Effector memory CD4-positive, alpha-beta T cell (primary cell): ENCODE data around the gene SLAMF1.
A peak's percentile ranks its signal among the peaks of the same experiment; 100 is the strongest.

Experiments
- DNase-seq, 3 donors: peaks; one replicate each; pipeline ENCODE4 v3.0.0-alpha.2; 2020
- H3K27ac ChIP-seq: 2 replicates; pipeline ENCODE4 v1.7.0; 2013; ENCODE audit warnings: mild to moderate bottlenecking, low read length, moderate library complexity; ENCODE audit not compliant: insufficient read depth, poor library complexity, severe bottlenecking
- H3K27me3 ChIP-seq: replicated peaks from 2 replicates; pipeline ENCODE4 v1.7.0; 2013; ENCODE audit warnings: mild to moderate bottlenecking, low read length; ENCODE audit not compliant: insufficient read depth, control insufficient read depth, poor library complexity, severe bottlenecking
- H3K36me3 ChIP-seq: 2 replicates; pipeline ENCODE4 v1.7.0; 2013; ENCODE audit warnings: mild to moderate bottlenecking, low read length, moderate library complexity; ENCODE audit not compliant: control insufficient read depth, insufficient read depth
- H3K4me1 ChIP-seq: 2 replicates; pipeline ENCODE4 v1.7.0; 2013; ENCODE audit warnings: low read length, mild to moderate bottlenecking; ENCODE audit not compliant: control insufficient read depth, insufficient read depth, poor library complexity, severe bottlenecking
- H3K4me3 ChIP-seq: 2 replicates; pipeline ENCODE4 v1.7.0; 2013; ENCODE audit warnings: low read length, low read depth, mild to moderate bottlenecking; ENCODE audit not compliant: insufficient read depth, poor library complexity, severe bottlenecking
- H3K9me3 ChIP-seq: 2 replicates; pipeline ENCODE4 v1.7.0; 2013; ENCODE audit warnings: mild to moderate bottlenecking, low read length, moderate library complexity; ENCODE audit not compliant: control insufficient read depth

The SLAMF1 gene

GRCh38 chr1:160665330-160666078 lies 18.7 kb upstream of the SLAMF1 start:
- H3K27ac ChIP-seq: peak overlapping the region; percentile 64
- H3K36me3 ChIP-seq: no peaks in the 10 kb centered on the region
- peak overlapping the region; percentile 27 for H3K4me3 ChIP-seq
- DNase-seq: peak in 1 of 3 donors; percentile 22
- no peaks in the 10 kb centered on the region for H3K9me3 ChIP-seq
- H3K27me3 ChIP-seq: no peaks in the 10 kb centered on the region
- peaks cover 35% of the 10 kb centered on the region for H3K4me1 ChIP-seq

DNA sequence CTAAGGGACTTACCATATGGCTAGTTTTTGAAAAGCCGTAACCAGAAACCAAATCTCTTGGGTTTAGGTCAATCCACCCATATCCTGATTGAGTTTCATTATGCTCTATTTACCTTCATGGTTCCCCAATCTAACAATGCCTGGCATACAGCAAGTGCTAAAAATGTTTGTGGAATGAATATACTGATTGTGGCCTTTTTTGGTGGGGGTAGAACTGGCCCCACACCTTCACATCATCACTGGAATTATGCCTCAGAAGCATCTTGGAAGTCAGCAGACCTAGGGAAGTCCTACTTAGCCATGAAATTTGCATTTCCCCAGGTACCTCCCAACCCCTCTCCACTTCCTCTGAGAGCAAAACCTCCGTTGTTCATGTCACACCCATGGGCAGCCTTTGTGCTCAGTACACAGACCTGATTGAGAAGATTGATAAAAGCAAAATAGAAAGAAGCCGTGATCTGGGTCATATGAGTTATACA lies 17.8 kb upstream of the SLAMF1 start:
- Histone ChIP-seq H3K4me3 (peak overlapping the region; percentile 27), H3K36me3 (no peaks in the 10 kb centered on the region), H3K4me1 (peaks cover 35% of the 10 kb centered on the region), H3K9me3 (no peaks in the 10 kb centered on the region), H3K27ac (peak overlapping the region; percentile 64), H3K27me3 (no peaks in the 10 kb centered on the region)
- DNase-seq: peak in 2 of 3 donors; percentile 27 to 40

DNA sequence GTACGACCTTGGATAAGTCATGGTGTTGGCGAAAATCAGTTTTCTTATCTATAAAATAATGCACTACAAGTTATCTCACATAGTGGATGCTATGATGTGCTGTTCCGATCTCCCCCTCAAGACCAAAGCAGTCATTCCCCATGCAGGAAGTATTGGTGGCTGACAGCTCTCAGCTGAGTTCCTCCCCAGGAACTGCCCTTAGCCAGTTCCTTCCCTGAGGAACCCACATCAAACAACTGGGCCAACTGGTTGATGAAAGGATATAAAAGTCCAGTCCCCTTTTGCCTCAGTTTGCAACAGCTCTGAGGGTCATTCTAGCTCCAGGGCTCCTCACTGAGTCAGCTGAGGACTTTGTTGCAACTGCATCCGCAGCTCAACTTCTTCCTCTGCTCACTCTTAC lies 16.1 kb upstream of the SLAMF1 start:
- Histone ChIP-seq H3K36me3 (no peaks in the 10 kb centered on the region), H3K9me3 (no peaks in the 10 kb centered on the region), H3K27ac (no peak overlapping the region), H3K4me1 (peaks cover 38% of the 10 kb centered on the region), H3K4me3 (no peak overlapping the region), H3K27me3 (no peaks in the 10 kb centered on the region)
- no peak for DNase-seq

DNA sequence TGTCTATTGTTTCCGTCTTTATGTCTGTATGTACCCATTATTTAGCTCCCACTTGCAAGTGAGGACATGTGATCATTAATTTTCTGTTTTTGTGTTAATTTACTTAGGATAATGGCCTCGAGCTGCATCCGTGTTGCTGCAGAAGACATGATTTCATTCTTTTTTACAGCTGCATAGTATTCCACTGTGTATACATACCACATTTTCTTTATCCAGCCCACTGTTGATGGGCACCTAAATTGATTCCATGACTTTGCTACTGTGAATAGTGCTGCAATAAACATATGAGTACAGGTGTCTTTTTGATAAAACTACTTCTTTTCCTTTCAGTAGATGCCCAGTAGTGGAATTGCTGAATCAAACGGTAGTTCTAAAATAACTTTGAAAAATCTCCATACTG lies 12.7 kb upstream of the SLAMF1 start:
- Histone ChIP-seq H3K27me3 (no peaks in the 10 kb centered on the region), H3K9me3 (no peaks in the 10 kb centered on the region), H3K36me3 (no peaks in the 10 kb centered on the region), H3K4me3 (no peak overlapping the region), H3K4me1 (peaks cover 20% of the 10 kb centered on the region), H3K27ac (no peak overlapping the region)
- DNase-seq: no peak

- Histone ChIP-seq H3K27me3 (no peaks in the 10 kb centered on the region), H3K9me3 (no peaks in the 10 kb centered on the region), H3K4me3 (no peak overlapping the region), H3K27ac (no peak overlapping the region), H3K36me3 (no peaks in the 10 kb centered on the region), H3K4me1 (peaks cover 13% of the 10 kb centered on the region)
- no peak for DNase-seq
These were observed 12.0 kb upstream of the SLAMF1 start for GRCh38 chr1:160658814-160659193.

- H3K4me1 ChIP-seq: peaks cover 12% of the 10 kb centered on the region
- H3K27ac ChIP-seq: no peak overlapping the region
- H3K36me3 ChIP-seq: no peaks in the 10 kb centered on the region
- H3K9me3 ChIP-seq: no peaks in the 10 kb centered on the region
- no peak overlapping the region for H3K4me3 ChIP-seq
- DNase-seq: no peak
- no peaks in the 10 kb centered on the region for H3K27me3 ChIP-seq
These were observed 11.4 kb upstream of the SLAMF1 start for GRCh38 chr1:160658162-160658813.

DNA sequence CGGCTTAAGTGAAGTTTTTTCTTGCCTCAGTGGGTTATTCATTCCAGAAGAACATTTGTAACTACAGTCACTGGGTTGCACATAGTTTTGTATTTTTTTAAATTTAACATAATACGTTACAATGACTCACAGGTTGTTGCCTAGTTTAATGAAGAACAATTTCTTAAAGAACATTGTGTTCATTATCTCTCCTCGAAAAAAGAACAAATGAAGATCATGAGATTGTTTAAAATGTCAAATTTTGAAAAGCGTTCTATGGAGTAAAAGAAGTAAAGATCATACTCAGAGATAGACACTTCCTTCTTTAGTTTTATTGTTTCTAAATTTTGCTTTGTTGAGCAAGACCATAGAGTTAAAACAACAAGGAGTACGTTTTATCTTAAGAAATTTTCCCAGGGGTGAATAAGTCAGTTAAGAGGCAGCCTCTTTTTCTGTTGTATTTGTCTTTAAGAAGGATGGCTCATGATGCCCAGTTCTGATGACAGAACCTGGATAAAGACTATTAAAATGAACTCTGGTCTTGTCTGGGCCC lies 10.5 kb upstream of the SLAMF1 start:
- H3K27me3 ChIP-seq: no peaks in the 10 kb centered on the region
- H3K27ac ChIP-seq: no peak overlapping the region
- peaks cover 4% of the 10 kb centered on the region for H3K4me1 ChIP-seq
- H3K9me3 ChIP-seq: no peaks in the 10 kb centered on the region
- no peaks in the 10 kb centered on the region for H3K36me3 ChIP-seq
- H3K4me3 ChIP-seq: no peak overlapping the region
- DNase-seq: no peak

- H3K4me3 ChIP-seq: no peak overlapping the region
- DNase-seq: no peak
- no peaks in the 10 kb centered on the region for H3K36me3 ChIP-seq
- H3K27me3 ChIP-seq: no peaks in the 10 kb centered on the region
- H3K4me1 ChIP-seq: peaks cover 3% of the 10 kb centered on the region
- no peak overlapping the region for H3K27ac ChIP-seq
- H3K9me3 ChIP-seq: no peaks in the 10 kb centered on the region
These were observed 9.9 kb upstream of the SLAMF1 start for GRCh38 chr1:160656737-160657136.

- H3K36me3 ChIP-seq: no peaks in the 10 kb centered on the region
- H3K27me3 ChIP-seq: no peaks in the 10 kb centered on the region
- H3K27ac ChIP-seq: no peak overlapping the region
- no peaks in the 10 kb centered on the region for H3K9me3 ChIP-seq
- no peaks in the 10 kb centered on the region for H3K4me1 ChIP-seq
- no peak for DNase-seq
- H3K4me3 ChIP-seq: no peak overlapping the region
These were observed 6.8 kb upstream of the SLAMF1 start for GRCh38 chr1:160653620-160654016.

DNA sequence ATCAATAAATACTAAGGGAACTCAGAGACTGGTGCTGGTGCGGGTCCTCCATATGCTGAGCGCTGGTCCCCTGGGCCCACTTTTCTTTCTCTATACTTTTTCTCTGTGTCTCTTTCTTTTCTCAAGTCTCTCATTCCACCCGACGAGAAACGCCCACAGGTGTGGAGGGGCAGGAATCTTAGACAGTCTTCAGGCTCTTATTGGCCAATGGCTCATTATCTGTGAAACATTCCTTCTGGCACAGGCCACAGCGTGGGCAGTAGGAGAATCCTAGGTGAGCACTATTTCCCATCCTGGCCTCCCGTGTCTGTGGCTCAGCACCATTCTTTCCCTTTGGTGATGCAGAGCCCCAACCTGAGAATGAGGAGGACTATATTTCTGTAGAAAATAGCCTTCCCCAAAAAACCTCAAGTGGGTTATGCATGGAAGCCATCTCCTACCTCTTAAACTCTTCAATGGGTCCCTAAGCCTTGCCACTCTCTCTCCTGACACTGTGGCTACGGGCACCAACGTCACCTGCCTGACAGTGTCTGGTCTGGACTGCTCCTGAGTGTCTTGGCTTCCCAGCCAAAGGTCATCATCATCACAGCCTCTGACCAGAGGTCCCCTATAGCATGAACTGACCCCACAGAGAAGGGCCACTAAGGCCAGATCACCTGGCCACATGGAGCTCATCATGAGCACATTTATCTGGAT lies 6.2 kb upstream of the SLAMF1 start:
- Histone ChIP-seq H3K27ac (no peak overlapping the region), H3K27me3 (no peaks in the 10 kb centered on the region), H3K4me1 (peaks cover 2% of the 10 kb centered on the region)

More for the DNA sequence above, 6.2 kb upstream of the SLAMF1 start:
- Histone ChIP-seq H3K4me3 (no peak overlapping the region), H3K36me3 (no peaks in the 10 kb centered on the region), H3K9me3 (no peaks in the 10 kb centered on the region)
- no peak for DNase-seq
